Lung (tissue), 12 donors: Measurements from ENCODE around the gene FBF1. TPM values are rescaled to one million over a fixed set of nuclear protein-coding genes. Genes with fewer than 3 reads are reported as not detected.
A peak's percentile ranks its signal among the peaks of the same experiment; 100 is the strongest.

Experiments used
- ATAC-seq: fragments of 200-7000 bp; cut with Tn5 transposase; one replicate; pipeline ENCODE4 v1.9.1; 2020; ENCODE audit warnings: moderate number of reproducible peaks; ENCODE audit not compliant: insufficient read depth, low FRiP score
- DNase-seq, 3 donors: peaks; one replicate each; pipeline ENCODE4 v3.0.0-alpha.2; 2013 to 2017
- H3K27ac ChIP-seq, 2 donors: one replicate each; pipeline ENCODE4 v1.5.1; 2013; ENCODE audit warnings: mild to moderate bottlenecking in 2 of 2, moderate library complexity in 2 of 2, control low read depth in 1 of 2, inconsistent platforms in 1 of 2, low read depth in 1 of 2, low read length in 1 of 2
- H3K27me3 ChIP-seq, 3 donors: one replicate each; pipeline ENCODE4 v1.5.1; 2013; ENCODE audit warnings: low read length in 2 of 3; ENCODE audit not compliant: control insufficient read depth in 3 of 3, insufficient read depth in 3 of 3
- H3K36me3 ChIP-seq, 4 donors: one replicate each; pipeline ENCODE4 v1.5.1; 2013; ENCODE audit warnings: low read length in 4 of 4, mild to moderate bottlenecking in 1 of 4, moderate library complexity in 1 of 4; ENCODE audit not compliant: control insufficient read depth in 4 of 4, insufficient read depth in 4 of 4
- H3K4me1 ChIP-seq, 5 donors: one replicate each; pipeline ENCODE4 v1.5.1; 2013; ENCODE audit warnings: low read length in 5 of 5, mild to moderate bottlenecking in 2 of 5, moderate library complexity in 1 of 5; ENCODE audit not compliant: control insufficient read depth in 5 of 5, insufficient read depth in 5 of 5
- H3K4me3 ChIP-seq: one replicate; pipeline ENCODE4 v1.5.1; 2013; ENCODE audit warnings: mild to moderate bottlenecking, control low read depth, moderate library complexity
- H3K9ac ChIP-seq, 2 donors: one replicate each; pipeline ENCODE4 v1.5.1; 2013; ENCODE audit warnings: low read length in 2 of 2, control low read depth in 1 of 2; ENCODE audit not compliant: insufficient read depth in 1 of 2
- H3K9me3 ChIP-seq, 4 donors: one replicate each; pipeline ENCODE4 v1.5.1; 2013; ENCODE audit warnings: low read length in 3 of 4, mild to moderate bottlenecking in 1 of 4, moderate library complexity in 1 of 4; ENCODE audit not compliant: control insufficient read depth in 4 of 4, insufficient read depth in 3 of 4
- WGBS, 2 donors: extraction: QIAGEN DNeasy Blood & Tissue Kit; methylation state at CpG; one replicate each; pipeline ENCODE4 v1.1.7; 2013; 5-methylcytosine and 5-hydroxymethylcytosine counted together
- polyA plus RNA-seq, 2 donors: library from polyadenylated mRNA; stranded (reverse); fragments of 200-250 nt; gene quantifications; one replicate each; pipeline ENCODE4 v1.2.1, GENCODE V29; 2013
- total RNA-seq, 2 donors: library from RNA; depleted of rRNA in 1 of 2; stranded (reverse); fragments of >200 nt in 1 of 2; gene quantifications; one replicate each; pipeline ENCODE4 v1.2.1, GENCODE V29; 2014 to 2021
- TF ChIP-seq, protein P1 (sequence below): IDR thresholded peaks from 2 replicates; pipeline ENCODE4 v1.5.1; 2012; ENCODE audit warnings: mild to moderate bottlenecking; ENCODE audit errors: control extremely low read depth, extremely low read depth
- donor health status: control.
- donor health status: control.
- donor health status: Bipolar disorder and iron deficiency.
- donor health status: healthy.
- donor health status: DM: yes; HTN: yes; CAD: no.

Gene FBF1
- total and polyA plus RNA-seq, 4 donors, result 4.6 to 18.7 (median 13.1) TPM

GRCh38 chr17:75983501-75984181 is 42.8 kb upstream of the FBF1 start:
- no peak overlapping the region for H3K4me3 ChIP-seq
- H3K36me3 ChIP-seq, result peaks cover 0 to 8% (median 2%) of the 10 kb centered on the region in 4 donors
- H3K4me1 ChIP-seq, result peaks cover 0 to 37% (median 8%) of the 10 kb centered on the region in 5 donors
- H3K9ac ChIP-seq, result no peak overlapping the region
- no peaks in the 10 kb centered on the region for H3K27me3 ChIP-seq
- 52 to 69% methylated on average over 6 of the region's 6 CpGs for WGBS, 2 donors
- peak overlapping the region in 1 of 2 donors; percentile 43 for H3K27ac ChIP-seq
- ATAC-seq (peak; percentile 35), DNase-seq (no peak)
- H3K9me3 ChIP-seq, result no peaks in the 10 kb centered on the region
- TF ChIP-seq, protein P1, sequence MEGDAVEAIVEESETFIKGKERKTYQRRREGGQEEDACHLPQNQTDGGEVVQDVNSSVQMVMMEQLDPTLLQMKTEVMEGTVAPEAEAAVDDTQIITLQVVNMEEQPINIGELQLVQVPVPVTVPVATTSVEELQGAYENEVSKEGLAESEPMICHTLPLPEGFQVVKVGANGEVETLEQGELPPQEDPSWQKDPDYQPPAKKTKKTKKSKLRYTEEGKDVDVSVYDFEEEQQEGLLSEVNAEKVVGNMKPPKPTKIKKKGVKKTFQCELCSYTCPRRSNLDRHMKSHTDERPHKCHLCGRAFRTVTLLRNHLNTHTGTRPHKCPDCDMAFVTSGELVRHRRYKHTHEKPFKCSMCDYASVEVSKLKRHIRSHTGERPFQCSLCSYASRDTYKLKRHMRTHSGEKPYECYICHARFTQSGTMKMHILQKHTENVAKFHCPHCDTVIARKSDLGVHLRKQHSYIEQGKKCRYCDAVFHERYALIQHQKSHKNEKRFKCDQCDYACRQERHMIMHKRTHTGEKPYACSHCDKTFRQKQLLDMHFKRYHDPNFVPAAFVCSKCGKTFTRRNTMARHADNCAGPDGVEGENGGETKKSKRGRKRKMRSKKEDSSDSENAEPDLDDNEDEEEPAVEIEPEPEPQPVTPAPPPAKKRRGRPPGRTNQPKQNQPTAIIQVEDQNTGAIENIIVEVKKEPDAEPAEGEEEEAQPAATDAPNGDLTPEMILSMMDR, result no peak

DNA sequence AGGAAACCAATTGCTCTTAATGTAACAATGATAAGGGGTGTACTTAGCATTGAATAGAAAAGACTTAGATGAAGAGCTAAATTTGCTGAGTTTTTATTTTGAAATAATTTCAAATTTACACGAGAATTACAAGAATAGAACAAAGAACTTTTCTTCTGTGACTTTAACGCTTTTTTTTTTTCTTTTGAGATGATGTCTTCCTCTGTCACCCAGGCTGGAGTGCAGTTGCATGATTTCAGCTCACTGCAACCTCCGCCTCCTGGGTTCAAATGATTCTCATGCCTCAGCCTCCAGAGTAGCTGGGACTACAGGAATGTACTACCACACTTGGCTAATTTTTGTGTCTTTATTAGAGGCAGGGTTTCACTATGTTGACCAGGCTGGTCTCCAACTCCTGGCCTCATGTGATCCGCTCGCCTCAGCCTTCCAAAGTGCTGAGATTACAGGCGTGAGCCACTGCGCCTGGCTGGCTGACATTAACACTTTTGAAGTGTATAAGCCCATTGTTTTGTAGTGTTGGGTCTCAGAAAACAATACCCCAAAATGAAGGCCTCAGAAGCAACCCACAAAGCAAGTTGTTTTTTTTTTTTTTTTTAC is 40.3 kb upstream of the FBF1 start:
- Histone ChIP-seq H3K27ac (peak overlapping the region in 1 of 2 donors; percentile 30), H3K9ac (no peak overlapping the region), H3K36me3 (peaks cover 0 to 4% (median 0%) of the 10 kb centered on the region in 4 donors), H3K4me1 (peaks cover 0 to 48% (median 15%) of the 10 kb centered on the region in 5 donors), H3K27me3 (no peaks in the 10 kb centered on the region), H3K9me3 (no peaks in the 10 kb centered on the region), H3K4me3 (no peak overlapping the region)
- no peak for DNase-seq
- TF ChIP-seq, protein P1, result no peak
- 92 to 93% methylated on average over 7 of the region's 7 CpGs for WGBS, 2 donors
- no peak for ATAC-seq

DNA sequence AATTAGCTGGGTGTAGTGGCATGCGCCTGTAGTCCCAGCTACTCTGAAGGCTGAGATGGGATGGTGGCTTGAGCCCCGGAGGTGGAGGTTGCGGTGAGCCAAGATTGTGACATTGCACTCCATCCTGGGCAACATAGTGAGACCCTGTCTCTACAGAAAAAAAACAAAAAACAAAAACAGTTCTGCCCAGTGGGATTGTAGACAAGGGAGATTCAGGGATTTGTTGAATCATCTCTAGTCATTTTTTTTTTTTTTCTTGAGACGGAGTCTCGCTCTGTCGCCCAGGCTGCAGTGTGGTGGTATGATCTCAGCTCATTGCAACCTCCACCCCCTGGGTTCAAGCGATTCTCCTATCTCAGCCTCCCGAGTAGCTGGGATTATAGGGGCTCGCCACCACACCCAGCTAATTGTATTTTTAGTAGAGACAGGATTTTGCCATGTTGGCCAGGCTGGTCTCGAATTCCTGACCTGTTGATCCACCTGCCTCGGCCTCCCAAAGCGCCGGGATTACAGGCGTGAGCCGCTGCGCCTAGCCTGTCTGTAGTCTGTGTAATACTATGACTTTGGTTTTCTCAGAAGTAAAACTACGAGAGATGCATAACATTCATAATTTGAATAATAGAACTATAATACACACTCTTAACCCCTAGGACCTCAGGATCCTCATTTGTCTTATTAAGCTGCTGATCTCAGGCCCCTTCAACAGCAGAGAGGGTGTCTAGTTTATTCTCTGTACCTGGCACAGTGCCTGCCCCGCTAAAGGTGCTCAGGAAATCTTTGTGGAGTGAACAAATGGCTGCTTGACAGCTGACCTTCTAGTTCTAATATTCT is 39.6 kb upstream of the FBF1 start:
- Histone ChIP-seq H3K27me3 (no peaks in the 10 kb centered on the region), H3K9me3 (no peaks in the 10 kb centered on the region), H3K27ac (peak overlapping the region; percentile 94 to 97), H3K9ac (peak overlapping the region; percentile 75 to 98), H3K4me1 (peaks cover 0 to 51% (median 15%) of the 10 kb centered on the region in 5 donors), H3K4me3 (no peak overlapping the region), H3K36me3 (peaks cover 0 to 4% (median 0%) of the 10 kb centered on the region in 4 donors)
- ATAC-seq, result no peak
- no peak for DNase-seq
- TF ChIP-seq, protein P1, result no peak
- whole genome bisulfite sequencing, 2 donors, result 81 to 82% methylated on average over 18 of the region's 18 CpGs
